GM12872 (cell line): ENCODE data around the gene DOCK2.

Experiments used
- TF ChIP-seq, protein P1 (sequence below): IDR thresholded peaks from 3 replicates; pipeline ENCODE4 v1.5.1; 2011; ENCODE audit warnings: low read depth, mild to moderate bottlenecking, low read length, moderate library complexity; ENCODE audit not compliant: insufficient read depth

The DOCK2 gene

DNA sequence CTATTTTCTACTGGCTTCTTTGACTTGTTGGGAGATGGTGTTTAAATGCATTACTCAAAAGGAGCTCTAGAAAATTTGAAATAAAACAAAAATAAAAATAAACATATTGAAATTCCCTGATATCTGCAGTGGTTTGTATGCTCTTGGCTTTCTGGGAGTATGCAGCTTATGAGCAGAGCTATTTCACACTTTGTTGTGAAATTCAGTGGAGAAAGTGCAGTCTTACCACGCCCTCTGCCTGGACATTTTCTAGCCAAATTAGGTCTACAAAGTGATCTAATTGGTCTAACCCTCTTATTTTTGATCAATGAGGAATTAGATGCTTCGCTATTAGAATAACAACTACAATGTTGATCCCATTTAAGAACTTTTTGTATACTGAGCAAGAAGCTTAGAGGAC is 276.4 kb downstream of the DOCK2 start:
- TF ChIP-seq, protein P1, sequence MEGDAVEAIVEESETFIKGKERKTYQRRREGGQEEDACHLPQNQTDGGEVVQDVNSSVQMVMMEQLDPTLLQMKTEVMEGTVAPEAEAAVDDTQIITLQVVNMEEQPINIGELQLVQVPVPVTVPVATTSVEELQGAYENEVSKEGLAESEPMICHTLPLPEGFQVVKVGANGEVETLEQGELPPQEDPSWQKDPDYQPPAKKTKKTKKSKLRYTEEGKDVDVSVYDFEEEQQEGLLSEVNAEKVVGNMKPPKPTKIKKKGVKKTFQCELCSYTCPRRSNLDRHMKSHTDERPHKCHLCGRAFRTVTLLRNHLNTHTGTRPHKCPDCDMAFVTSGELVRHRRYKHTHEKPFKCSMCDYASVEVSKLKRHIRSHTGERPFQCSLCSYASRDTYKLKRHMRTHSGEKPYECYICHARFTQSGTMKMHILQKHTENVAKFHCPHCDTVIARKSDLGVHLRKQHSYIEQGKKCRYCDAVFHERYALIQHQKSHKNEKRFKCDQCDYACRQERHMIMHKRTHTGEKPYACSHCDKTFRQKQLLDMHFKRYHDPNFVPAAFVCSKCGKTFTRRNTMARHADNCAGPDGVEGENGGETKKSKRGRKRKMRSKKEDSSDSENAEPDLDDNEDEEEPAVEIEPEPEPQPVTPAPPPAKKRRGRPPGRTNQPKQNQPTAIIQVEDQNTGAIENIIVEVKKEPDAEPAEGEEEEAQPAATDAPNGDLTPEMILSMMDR = no peak

DNA sequence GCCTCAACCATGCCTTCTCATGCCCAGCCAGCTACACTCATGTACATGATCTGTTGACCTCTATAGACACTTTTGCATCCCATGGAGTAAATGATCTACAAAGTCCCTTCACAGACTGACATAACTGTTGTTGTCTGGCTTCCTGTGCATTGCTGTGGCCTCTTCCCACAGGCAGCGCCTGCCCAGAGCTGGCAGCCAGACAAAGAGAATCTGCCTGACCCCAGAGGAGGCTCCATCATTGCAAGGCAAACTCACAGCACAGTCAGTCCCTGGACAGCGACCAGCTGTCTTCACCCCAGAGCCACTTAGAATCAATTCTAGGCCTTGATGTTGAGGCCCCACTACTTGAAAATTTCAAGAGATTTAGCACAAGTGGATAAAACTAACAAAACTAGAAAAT is 277.7 kb downstream of the DOCK2 start:
- TF ChIP-seq, protein P1 = no peak

DNA sequence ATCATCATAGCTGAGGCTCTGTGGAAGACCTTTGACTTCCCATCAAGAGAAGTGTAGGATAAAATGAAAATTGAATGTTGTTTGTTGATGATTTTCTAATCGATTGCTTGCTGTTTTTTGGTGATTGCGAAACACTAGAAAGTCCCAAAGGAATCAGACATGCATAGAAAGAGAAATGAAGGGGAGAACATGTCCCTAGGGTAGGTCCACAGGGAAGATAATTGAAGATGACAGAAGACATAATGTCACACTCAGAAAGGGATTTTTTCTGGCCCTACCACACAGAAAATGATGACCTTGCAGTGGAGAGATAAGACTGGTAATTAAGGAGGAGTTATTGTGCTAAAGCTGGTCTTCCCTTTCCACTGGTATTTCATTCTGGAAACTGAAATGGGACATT is 280.4 kb downstream of the DOCK2 start:
- TF ChIP-seq, protein P1 = no peak

DNA sequence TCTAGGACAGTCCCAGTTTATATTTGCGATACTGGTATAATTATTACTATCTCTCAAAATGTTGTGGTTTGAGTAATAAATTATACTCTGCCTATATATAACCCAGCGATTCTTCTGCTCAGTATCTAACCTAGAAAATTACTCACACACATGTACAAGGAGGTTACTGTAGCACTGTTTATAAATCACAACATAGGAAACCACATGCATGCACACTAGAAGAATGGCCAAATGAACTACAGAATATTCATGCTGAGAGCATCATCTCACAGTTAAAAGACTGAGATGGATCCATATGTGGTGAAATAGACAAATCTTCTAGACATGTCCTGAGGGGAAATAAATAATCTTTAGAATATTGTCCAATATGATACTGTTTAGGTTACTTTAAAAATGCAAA is 281.2 kb downstream of the DOCK2 start:
- TF ChIP-seq, protein P1 = no peak

DNA sequence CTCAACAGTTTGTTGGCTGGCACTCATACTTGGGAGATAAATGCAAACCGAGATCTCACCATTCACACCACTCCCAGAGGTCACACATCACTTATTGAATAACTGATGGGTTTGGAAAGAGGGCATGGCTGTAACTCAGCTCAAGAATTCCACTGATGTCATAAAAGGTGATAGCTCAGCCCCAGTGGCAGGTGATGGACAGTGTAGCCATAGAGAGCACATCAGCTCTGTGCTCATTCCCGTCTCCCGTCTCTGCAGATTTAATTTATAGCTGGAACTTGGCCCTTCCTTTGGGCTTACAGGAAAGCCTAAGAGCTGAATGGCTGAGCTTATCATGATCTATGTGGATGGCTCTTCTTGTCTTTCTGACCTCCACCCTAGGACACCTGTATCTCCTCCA is 283.4 kb downstream of the DOCK2 start:
- TF ChIP-seq, protein P1 = no peak

DNA sequence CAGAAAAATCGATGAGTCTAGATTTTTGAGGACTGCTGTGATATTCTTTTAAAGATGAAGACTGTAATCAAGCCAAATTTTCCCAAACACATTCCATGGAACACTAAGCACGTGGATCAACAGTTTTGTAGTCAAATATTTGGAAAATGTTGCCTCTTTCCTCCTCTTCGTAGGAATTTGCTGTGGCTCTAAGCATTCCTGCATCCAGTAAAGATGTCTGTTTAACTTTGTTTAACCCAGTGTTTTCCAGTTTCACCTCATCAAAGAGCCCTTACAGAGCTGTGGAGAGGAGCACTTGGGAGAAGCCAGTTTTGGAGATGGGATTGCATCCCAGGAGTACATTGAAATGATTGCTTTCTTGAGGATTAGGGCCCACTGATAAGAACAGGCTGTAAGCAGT is 284.3 kb downstream of the DOCK2 start:
- TF ChIP-seq, protein P1 = no peak

DNA sequence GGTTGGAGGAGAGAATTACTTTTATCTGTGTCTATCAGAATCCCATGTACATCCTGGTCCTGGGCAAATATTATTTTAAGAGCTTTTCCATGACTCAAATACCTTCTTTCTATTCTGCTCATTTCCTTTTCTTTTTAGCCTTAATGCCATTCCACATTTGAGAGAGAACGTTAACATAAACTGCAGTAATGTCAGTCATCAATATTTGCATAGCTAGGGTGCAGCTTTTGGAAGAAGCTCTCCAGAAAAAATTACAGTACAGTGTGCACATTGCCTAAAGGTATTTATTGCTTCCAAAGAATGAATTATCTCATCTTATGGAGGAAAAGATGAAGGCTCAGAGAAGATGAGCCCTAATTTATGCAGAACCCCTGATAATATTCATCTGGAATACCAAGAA is 284.9 kb downstream of the DOCK2 start:
- TF ChIP-seq, protein P1 = no peak

DNA sequence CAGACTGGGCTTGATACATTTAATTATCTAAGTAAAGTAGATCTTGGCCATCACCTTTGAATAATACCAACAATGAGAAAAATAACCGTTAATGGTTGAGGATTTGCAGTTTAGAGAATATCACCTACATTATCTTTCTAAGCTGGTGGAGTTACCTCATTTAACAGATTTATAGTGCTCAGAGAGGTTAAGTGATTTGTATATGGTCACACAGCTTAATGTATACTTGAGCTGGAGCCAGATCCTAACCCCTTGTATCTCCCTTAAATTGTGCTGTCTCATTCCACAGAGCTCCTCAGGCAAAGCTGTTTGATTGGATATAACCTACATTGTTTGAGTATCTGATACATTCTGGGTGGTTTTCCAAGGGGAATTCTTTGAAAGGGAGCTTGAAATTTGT is 285.4 kb downstream of the DOCK2 start:
- TF ChIP-seq, protein P1 = no peak
